ENCODE results near the gene IGFN1.

The IGFN1 gene

GRCh38 chr1:201214886-201215285 is 24.3 kb downstream of the IGFN1 start:
- TF ChIP-seq CTCF (conservative IDR thresholded peaks at IDR 0.05; ENCODE audit: low read depth, low read length), result no peak
- DNase-seq (ENCODE audit: low read depth), result no peak

GRCh38 chr1:201215531-201216357 is 25.1 kb downstream of the IGFN1 start:
- TF ChIP-seq CTCF (conservative IDR thresholded peaks at IDR 0.05; ENCODE audit: low read depth, low read length), result no peak
- no peak for DNase-seq (ENCODE audit: low read depth)
- H3K4me3 ChIP-seq (ENCODE audit: low read depth, low read length), result no peak overlapping the region

More at GRCh38 chr1:201214886-201215285, 24.3 kb downstream of the IGFN1 start:
- no peak overlapping the region for H3K4me3 ChIP-seq (ENCODE audit: low read depth, low read length)

- no peak for DNase-seq (ENCODE audit: low read depth)
- no peak overlapping the region for H3K4me3 ChIP-seq (ENCODE audit: low read depth, low read length)
- TF ChIP-seq CTCF (conservative IDR thresholded peaks at IDR 0.05; ENCODE audit: low read depth, low read length), result no peak
Measured at GRCh38 chr1:201216395-201217085, 25.9 kb downstream of the IGFN1 start.

GRCh38 chr1:201217146-201217545 is 26.5 kb downstream of the IGFN1 start:
- no peak for DNase-seq (ENCODE audit: low read depth)
- no peak overlapping the region for H3K4me3 ChIP-seq (ENCODE audit: low read depth, low read length)
- no peak for TF ChIP-seq CTCF (conservative IDR thresholded peaks at IDR 0.05; ENCODE audit: low read depth, low read length)

GRCh38 chr1:201217851-201218250 is 27.2 kb downstream of the IGFN1 start:
- TF ChIP-seq CTCF (conservative IDR thresholded peaks at IDR 0.05; ENCODE audit: low read depth, low read length), result no peak
- DNase-seq (ENCODE audit: low read depth), result no peak
- no peak overlapping the region for H3K4me3 ChIP-seq (ENCODE audit: low read depth, low read length)

- DNase-seq (ENCODE audit: low read depth), result no peak
- no peak overlapping the region for H3K4me3 ChIP-seq (ENCODE audit: low read depth, low read length)
- no peak for TF ChIP-seq CTCF (conservative IDR thresholded peaks at IDR 0.05; ENCODE audit: low read depth, low read length)
Measured at GRCh38 chr1:201218409-201218808, 27.8 kb downstream of the IGFN1 start.

Data from choroid plexus epithelial cell (primary cell).